Measurements from ENCODE around the gene STK10.

Gene STK10

DNA sequence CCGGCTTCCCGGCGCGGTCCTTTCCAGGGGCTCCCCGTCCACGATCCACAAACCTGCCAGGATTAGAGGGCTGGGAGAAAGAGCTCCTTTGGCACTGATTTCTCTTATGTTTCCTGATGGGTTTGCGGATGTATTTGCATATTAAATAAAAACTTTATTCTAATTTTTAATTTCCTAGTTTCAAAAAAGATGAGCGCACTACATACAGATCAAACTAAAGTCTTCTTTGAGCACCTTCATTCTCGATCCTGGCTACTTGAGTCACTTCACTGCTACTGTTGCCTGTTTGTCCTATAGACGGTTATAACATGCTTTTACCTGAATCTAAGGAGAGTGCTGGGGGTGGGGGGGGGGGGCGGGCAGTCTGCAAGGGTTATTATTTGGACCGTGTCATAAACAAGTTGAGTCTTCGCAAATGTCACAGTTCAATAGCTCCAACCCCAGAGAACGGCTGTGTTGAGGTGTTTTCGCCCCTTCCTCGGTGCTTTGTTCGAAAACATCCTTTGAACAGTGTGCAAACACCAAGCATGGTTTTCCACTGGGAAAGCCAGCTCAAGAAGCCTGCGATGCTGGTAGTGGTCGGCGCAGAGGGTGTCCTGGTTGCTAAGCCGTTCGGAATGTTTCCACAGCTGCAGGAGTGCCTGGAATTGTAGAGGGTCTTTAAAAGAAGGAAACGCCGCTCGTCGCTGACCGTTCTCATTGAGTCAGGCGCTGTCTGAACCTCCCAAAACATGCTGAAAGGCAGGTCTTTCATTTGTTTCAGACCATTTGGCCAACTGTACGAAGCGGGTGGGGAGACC lies 1.1 kb upstream of the STK10 start:
- no peak for DNase-seq

DNA sequence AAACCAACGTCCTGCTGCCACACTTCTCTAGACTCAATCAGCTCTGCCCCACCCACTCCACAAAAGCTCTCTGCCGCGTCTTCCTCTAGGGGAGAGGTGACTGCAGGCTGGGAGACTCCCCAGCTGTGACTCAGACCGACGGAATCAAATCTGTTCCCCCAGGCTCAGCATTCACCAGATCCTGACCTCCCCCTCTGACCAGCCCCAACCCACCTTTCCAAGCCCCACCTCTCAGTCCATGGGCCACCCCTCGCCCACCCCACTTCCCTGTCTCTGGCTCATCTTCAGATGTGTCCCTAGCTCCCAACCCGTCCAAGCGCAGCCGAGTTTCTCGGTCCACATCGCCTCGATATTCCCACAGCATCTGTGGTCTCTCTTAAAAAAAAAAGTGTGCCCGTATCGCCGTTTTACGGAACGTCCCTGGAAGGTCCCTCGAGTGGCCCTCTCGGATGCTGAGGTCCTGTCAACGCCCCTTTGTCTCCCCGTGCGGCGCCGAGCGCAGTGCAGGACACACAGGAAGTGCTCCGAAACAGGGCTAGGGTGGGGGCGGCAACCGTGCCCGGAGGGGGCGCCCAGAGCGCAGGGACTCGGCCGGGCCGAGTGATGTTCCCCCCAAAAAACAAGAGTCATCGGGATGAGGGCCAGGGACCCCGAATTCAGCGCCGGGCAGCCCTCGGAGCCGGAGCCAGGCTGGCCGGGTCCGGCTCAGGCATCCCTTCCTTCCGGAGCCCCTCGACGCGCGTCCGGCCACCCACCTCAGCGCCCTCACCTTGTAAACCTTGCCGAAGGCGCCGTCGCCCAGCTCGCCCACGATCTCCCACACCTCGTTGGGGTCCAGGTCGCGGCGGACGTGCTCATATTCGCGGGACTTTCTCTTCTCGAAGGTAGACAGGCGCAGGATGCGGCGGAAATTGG lies 649 bp downstream of the STK10 start:
- DNase-seq: peak; percentile 82

DNA sequence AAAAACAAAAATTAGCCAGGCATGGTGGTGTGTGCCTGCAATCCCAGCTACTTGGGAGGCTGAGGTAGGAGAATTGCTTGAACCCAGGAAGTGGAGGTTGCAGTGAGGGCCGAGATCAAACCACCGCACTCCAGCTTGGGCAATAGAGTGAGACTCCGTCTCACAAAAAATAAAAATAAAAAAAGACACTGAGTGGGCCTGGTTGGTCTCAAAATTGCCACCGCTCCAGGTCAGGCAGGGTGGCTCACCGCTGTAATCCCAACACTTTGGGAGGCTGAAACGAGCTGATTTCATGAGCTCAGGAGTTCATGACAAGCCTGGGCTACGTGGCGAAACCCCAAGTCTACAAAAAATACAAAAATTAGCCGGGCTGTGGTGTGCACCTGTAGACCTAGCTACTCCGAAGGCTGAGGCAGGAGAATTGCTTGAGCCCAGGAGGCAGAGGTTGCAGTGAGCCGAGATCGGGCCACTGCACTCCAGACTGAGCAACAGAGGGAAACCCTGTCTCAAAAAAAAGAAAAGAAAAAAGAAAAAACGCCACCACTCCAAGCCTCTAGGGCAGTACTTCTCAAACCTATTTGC lies 1.8 kb downstream of the STK10 start:
- no peak for DNase-seq

DNA sequence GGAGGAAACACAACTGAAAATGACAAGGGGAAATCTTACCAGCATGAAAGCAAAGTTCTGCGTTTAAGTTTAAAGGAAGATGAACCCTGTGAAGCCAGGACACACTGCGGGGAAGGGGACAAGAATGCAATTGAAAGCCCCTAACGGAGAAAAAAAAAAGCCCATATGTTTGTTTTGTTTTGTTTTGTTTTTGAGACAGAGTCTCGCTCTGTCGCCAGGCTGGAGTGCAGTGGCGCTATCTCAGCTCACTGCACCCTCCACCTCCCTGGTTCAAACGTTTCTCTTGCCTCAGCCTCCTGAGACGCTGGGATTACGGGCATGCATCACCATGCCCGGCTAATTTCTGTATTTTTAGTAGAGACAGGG lies 2.9 kb downstream of the STK10 start:
- DNase-seq: peak; percentile 28

DNA sequence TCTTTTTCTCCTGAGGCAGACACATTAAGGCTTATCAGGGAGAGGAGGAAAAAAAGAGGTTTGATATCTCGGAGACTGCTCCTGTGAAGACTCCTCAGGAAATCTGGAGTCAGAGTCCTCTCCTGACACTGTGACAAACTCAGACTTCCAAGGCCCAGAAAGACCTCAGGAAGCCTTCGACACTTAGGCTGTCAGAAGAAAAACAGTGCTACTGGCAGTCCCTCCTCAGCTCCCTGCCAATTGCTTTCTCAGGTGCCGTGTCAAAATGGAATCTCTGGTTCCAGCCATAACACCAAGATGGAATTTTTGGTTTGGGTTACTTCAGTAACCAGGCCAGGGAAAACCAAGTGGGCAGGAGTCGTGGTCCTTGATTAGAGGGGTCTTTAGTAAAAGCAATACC lies 4.1 kb downstream of the STK10 start:
- no peak for DNase-seq

DNA sequence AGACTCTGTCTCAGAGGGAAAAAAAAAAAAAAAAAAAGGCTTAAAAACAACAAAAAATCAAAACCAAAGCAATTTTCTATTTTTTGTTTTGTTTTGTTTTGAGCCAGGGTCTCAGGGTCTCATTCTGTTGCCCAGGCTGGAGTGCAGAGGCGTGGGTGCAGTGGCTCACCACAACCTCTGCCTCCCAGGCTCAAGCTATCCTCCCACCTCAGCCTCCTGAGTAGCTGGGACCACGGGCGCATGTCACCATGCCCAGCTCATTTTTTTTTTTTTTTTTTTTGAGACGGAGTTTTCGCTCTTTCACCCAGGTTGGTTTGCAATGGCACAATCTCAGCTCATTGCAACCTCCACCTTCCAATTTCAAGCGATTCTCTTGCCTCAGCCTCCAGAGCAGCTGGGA lies 5.7 kb downstream of the STK10 start:
- DNase-seq: no peak

DNA sequence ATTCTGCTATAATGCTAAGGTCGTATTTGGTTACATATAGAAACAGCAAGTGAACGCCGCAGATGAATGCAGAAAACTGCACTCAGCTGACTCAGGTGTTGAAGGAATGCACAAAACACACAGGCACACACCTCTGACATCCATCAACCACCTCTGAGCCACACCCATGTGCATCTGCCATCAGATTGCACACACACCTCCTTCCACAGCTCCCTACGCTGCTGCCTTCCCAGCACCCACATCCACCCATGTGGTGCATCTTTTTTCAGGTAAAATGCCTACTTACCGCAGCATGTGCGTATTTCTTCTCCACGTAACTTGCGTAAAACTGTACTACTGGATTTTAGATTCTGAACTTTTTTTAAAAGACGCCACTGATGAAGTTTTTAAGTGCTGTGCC lies 7.1 kb downstream of the STK10 start:
- no peak for DNase-seq

DNA sequence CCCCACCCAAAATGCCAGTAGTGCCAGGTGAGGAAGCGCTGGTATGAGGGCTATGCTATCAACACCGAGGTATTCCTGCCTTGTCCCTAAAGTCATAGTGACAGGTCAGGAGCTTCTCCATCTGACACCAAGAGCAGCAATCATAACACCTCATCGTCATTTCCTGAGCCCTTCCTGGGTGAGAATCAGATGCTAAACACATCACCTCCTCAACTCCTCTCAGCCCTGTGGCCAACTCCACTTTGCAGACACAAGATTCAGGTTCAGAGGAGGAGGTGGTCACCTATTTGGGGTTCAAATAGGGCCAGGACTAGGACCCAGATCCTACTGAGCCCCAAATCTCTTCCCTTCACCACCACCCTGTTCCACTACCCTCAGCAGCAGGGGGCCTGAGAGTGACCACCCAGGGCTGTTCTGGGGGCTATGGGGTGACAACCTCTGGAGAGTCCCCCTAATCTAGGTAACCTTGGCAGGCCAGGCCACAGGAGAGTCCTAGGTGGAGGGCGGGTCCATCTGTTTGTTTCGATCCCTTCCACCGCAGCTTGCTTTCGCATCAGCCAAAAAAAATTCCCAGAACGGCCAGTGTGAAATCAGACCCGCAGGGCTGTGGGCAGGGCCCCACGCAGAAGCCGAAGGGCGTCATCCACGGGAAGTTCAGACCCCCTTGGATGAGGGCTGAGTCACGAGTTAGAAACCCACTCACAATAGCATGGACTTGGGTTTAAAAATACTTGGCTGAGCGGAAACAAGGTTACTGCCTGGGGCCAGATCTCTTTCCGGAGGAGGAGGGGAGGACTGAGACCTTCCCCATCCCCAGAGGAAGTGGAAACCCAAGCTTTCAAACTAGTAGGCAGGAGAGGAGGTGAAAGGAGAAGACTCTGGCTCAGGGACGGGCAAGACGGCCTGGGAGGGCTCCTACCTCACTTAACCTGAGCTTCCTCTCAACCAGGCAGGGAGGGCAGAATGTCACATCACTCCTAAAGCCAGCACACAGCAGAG lies 8.7 kb downstream of the STK10 start:
- DNase-seq: peak; percentile 59

DNA sequence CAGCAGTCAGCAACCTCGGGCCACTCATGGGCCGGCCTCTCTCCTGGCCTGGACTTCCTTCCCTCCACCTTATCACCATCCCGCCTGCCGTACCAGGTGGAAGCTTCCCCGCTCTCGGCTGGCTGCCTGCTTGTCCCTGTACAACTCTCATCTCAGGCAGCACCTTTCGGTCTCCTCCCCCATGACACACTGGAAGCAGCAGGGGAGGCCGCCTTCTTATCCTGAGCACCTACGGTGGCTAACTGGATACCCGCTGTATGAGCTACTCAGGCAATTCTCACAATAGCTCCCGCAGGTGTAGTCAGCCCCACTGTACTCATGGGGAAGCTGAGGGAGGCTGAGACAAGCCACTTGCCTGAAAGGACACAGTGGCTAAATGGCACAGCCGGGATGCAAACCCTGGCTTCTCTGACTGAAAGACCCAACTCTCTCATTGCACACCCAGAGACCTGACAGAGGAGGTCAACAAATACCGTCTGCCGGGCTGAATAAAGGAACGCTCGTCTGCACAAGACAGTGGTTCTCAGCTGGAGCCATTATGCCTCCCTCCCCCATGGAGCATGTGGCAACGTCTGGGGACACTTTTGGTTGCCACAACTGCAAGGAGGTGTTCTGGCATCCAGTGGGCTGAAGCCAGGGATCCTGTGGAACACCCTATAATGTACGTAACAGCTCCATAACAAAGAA lies 9.6 kb downstream of the STK10 start:
- DNase-seq: peak; percentile 42

DNA sequence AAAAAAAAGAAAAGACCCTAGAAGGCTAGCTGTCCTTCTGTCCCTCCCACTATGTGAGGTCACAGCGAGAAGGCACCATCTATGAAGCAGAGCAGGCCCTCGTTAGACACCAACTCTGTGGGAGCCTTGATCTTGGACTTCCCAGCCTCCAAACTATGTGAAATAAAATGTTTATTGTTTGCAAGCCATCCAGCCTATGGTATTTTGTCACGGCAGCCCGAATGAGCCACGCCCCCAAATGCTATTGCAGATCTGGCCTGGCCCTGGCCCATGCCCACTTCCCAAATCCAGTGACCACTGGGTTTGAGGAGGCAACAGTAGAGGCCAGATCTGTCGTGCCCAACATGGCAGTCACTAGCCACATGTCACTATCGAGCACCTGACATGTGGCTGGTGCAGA lies 10.8 kb downstream of the STK10 start:
- no peak for DNase-seq

DNA sequence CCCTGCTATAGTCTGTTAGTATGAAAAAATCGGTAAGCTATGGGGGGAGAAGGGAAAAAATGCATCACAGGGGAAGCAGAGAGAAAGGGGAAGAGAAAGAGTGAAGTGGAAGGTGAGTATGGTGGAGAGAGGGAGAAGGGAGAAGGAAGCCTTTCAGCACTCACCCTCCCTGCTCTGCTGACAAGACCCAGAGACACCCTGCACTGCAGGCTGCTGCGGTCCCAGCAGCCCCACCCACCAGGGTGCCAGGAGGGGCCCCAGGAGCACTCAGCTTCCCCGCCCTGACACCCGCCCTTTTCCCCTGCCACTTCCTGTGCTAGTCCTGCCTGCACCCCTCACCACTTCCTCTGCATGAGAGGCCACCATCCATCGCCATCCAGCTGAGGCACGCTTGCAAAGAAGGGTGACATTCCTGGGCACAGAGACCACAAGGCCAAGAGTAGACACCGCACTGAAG lies 12.7 kb downstream of the STK10 start:
- DNase-seq: peak; percentile 95

DNA sequence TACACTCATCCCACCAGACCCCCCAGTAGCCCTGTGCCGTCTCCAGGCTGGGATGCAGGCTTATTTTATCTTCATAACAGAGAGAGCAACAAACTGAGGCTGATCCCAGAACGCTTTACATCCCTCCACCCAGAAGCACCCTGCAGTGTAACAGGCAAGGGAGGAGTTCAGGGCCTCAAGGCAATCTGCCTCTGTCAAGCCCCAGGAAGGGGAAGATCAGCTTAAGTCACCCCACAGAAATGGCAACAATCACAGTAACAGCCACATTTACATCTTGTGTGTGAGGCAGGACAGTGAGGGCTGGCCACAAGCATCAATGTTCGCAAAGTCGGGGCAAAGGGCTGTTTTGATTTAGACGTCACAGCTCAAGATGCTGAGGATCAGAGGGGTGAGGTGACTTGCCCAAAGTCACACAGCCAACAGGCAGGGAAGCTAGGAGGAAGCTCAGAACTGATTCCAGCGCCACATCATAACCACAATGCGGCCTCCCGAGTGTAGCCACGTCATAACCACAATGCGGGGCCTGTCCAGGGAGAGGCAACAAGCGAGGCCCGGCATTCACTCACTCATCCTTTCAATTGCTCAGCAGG lies 14.4 kb downstream of the STK10 start:
- DNase-seq: peak; percentile 90

DNA sequence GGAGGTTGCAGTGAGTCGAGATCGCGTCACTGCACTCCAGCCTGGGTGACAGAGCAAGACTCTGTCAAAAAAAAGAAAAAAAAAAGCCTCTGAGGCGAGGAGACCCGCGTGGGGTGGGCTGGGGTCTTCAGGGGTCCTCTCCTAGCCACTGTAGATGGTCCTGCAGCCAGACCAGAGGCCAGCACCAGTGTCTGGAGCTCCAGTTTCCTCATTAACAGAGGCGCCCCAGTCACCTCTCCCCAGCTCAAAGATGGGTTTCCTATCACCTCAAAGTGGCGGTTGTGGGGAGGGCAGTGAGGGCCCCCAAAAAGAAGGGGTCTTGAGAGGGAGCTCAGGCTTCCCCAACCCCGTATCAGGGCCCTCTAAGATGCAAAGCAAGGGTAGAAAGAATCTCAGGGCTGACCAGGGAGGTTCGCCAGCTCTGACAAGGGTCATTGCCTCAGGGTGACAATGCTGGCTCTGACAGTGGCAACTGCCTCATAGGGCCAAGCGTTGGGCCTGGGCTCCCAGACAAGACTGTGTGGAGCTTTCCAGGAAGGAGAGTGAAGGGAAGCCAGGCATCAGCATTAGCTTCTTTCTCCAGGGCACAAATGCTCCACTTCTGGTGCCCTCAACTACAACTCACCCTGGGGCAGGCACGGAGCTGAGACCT lies 15.0 kb downstream of the STK10 start:
- DNase-seq: no peak

DNA sequence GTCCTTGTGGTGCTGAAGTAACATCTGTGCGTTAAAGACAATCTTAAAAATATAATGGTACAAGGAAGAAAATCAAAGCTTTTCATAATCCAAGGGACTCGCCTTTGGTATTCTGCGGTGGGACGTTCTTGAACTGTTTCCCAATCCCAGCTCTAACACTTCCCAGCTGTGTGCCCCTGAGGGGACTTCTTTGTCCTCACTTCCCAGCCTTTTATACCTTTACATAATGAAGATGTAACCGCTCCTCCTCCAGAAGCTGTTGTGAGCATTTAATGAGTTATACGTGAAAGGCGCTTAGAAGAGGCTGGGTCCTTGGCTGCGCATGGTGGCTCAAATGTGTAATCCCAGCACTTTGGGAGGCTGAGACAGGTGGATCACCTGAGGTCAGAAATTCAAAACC lies 16.9 kb downstream of the STK10 start:
- no peak for DNase-seq

DNA sequence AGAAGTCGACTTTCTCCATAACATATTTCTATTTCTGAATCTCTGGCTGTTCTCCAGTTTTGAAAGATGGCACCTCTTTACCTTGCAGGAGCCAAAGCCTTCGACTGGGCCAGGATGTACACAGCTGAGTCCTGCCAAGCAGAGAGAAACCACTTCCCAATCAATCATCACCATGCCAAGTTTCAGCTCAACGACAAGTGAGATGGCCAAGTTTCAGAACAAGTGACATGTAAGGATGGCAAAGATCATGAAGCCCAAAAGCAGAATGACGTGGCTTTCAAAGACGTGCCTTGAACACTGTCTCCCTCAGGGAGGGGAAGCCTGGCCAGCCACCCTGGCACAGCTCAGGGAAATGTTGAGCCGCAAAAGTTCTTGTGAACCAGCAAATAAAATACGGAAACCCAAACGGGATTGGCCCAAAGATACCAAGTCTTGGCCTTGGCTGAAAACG lies 17.7 kb downstream of the STK10 start:
- no peak for DNase-seq

DNA sequence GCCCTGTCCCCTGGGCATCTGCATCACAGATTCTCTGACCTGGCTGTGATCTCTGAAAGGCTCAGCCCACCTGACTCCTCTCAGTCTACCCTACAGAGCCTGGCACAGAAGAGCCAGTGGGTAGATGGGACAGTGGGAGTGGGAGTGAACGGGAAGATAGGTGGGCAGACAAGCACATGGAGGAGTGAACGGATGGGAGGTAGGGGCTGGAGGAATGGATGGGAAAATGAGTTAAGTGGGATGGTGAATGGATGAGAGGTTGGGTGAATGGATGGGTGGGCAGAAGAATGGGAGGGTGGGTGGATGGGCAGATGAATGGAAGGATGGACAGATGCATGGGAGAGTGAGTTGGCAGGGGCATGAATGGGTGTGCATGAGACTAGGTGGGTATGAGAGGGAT lies 18.8 kb downstream of the STK10 start:
- DNase-seq: no peak

DNA sequence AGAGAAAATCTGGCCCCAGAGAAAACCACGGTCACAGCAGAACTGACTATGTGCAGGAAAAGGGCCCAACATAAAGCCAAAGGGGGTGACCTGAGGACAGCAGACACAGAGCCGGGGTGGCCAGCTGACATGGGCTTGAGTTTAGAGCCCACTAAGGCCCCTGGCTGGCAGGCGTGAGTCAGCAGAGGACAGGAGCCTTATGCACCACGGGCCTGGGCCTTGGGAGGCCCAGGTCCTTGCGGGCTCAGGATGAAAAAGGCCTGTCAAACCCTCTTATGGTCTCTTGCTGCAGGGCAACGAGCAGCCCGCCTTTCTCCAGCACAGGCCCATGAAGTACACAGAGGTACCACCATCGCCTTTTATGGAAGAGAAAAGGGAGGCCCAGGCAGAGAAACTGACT lies 19.7 kb downstream of the STK10 start:
- DNase-seq: no peak

DNA sequence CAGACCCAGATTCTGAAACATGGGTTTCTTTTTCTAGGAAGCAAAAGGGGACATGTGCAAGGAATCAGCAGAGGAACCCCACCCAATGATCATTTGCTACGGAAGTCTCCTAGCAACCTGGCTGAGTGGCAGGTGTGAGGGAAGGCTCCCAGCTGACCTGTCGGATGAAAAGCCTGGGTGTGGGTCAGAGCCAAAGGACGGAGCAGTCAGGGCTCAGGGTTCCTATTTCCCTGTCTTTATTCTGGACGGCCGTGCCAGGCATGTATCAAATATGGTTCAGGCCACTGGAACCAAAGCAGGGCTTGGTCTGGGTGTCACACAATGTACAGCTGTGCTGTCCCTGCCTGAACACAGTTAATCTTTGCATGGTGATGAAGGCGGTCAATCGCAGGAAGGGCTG lies 20.1 kb downstream of the STK10 start:
- DNase-seq: no peak

DNA sequence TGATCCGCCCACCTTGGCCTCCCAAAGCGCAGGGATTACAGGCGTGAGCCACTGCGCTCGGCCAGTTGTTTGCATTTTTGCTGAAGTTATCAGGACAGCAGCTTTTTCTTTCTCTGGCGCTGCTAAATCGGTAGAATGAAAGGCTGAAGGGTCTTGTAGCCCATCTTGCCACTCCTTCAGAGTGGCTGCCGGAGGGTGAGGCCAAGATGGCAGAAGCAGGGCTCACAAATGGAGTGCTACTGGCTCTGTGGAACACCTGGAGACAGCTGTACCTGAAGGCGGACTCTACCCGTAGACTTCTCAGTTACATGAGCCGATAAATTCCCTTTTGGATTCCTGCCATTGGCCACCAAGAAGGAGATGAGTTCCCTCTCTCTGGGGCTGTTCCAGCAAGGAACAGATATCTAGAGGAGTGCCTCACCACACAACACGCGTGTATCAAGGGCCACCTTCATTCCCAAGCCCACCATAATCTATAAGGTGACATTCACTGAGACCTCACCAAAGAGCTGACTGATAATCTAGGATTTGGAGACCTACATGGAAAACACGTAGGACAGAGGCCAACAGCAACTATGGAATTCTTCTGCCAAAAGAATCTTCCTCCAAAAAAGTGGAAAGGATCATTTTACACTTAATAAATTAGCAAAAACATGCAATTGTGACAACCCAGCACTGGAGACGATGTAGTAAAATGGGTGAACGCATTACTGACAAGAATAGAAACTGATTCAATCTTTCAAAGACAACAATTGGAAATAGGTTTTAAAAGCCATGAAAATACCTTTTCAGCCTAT lies 21.8 kb downstream of the STK10 start:
- no peak for DNase-seq

DNA sequence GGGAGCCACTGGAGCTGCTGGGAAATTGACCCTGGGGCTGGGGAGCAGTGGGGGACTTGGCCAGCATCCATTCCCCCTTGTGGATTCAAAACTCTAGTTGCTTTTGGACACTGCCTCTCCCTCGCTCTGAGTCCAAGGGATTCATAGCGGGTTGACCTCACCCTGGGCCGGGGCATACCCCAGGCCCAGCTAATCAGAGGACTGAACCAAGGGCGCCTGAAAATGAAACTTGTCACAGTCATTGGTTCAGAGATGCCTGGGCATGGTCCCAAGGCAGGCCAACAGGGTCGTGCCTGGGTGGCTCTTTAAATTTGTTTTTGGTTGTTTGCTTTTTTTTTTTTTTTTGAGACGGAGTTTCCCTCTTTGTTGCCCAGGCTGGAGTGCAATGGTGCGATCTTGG lies 22.6 kb downstream of the STK10 start:
- DNase-seq: no peak

All from stimulated activated CD4-positive, alpha-beta T cell treated with anti-CD3 and anti-CD28 coated beads, Interleukin-15, amount 100 ng/mL, for 24 hours (primary cell).